ENCODE measurements around the gene CFAP100. TPM values are rescaled to one million over a fixed set of nuclear protein-coding genes. Genes with fewer than 3 reads are reported as not detected.
A peak's percentile ranks its signal among the peaks of the same experiment; 100 is the strongest.

Gene CFAP100
- total RNA-seq, 1 donor = not detected

DNA sequence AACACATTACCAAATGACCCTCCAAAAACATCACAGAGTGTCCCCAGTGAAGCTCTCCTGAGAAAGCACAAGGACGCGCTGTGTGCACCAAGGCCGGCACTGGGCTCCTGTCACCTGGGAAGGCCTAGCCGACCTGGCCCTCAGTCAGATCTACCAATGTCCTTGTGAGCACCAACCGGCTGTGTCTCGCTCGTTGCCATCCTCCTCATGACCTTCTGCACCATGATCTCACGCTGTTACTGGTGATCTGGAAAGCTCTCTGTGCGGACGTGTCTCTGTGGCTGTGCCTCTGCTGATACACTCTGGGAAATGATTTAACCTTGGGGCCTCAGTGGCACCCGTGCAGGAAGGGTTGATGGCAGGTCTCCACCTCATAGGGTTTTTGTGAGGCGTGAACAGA, 56.8 kb downstream of the CFAP100 start:
- DNase-seq (ENCODE audit: low read depth) = no peak
- H3K4me3 ChIP-seq (ENCODE audit: low read depth, low read length) = no peak overlapping the region
- TF ChIP-seq, protein P1, sequence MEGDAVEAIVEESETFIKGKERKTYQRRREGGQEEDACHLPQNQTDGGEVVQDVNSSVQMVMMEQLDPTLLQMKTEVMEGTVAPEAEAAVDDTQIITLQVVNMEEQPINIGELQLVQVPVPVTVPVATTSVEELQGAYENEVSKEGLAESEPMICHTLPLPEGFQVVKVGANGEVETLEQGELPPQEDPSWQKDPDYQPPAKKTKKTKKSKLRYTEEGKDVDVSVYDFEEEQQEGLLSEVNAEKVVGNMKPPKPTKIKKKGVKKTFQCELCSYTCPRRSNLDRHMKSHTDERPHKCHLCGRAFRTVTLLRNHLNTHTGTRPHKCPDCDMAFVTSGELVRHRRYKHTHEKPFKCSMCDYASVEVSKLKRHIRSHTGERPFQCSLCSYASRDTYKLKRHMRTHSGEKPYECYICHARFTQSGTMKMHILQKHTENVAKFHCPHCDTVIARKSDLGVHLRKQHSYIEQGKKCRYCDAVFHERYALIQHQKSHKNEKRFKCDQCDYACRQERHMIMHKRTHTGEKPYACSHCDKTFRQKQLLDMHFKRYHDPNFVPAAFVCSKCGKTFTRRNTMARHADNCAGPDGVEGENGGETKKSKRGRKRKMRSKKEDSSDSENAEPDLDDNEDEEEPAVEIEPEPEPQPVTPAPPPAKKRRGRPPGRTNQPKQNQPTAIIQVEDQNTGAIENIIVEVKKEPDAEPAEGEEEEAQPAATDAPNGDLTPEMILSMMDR (IDR thresholded peaks at IDR 0.05; ENCODE audit: insufficient read depth, low read length) = no peak

DNA sequence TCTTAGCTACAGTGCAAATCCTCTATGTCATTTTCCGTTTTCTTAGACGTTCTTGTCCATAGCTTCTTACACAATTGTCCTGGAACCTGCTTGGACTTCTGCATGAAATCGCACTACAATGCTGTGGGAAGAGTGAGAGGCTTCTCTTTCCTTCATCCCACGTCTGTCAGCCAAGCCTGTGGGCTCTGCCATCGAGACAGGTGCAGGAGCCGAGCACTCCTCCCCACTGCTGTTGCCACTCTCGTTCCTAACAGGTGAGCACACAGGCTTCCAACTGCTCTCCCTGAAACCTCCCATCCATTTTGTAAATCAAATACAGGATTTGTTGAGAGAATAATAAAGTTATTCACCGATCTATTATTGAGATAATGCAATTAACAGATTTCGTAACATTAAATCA, 57.5 kb downstream of the CFAP100 start:
- TF ChIP-seq, protein P1 (IDR thresholded peaks at IDR 0.05; ENCODE audit: insufficient read depth, low read length) = no peak
- no peak for DNase-seq (ENCODE audit: low read depth)
- no peak overlapping the region for H3K4me3 ChIP-seq (ENCODE audit: low read depth, low read length)

DNA sequence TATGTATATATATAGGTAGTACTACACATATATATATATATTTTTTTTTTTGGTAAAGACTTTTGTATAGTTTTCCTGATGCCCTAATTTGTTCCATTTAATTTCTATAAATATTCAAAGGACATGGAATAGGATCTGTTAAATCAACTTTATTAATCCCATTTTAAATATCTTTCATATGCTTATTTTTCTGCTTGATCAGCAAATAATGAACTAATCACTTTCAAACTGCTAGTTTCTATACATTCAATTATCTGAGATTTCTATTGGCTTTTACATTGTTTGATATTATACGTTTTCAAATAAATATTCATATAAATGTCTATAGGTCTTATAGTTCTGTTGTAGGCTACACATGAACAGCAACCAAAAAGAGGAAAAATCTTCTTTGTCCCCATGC, 59.3 kb downstream of the CFAP100 start:
- no peak for DNase-seq (ENCODE audit: low read depth)
- H3K4me3 ChIP-seq (ENCODE audit: low read depth, low read length) = no peak overlapping the region
- TF ChIP-seq, protein P1 (IDR thresholded peaks at IDR 0.05; ENCODE audit: insufficient read depth, low read length) = no peak

DNA sequence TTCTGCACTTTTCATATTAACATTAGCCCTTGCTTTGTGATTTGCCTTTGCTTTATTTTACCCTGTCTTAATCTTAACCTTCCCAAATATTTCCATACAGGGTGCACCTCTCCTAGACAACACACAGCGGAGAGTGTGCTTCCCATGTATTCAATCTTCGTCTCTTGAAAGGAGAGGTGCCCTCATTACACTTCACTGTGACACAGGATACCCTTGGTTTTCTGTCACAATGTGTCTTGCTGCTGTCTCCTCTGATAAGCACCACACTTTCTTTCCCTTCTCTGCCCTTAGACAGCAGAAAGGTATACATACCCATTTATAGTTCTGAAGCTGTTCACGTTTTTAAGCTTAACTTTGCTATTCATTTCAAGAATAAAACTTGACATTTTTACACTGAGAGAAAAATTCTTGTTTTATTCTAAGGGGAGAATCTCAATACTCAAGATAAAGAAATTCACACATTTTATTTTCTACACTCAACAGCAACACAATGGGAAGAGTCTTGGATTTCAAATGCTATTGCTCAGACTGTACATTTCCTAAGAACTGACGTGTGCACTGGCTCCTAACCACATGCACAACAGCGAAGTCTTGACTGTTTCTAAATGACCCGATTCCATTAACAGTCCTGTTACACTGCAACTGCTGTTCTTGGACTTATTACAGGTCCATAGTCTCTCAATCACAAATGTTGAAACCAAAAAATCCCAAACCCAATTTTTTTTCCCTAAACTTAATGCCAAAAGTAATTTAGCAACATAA, 59.9 kb downstream of the CFAP100 start:
- H3K4me3 ChIP-seq (ENCODE audit: low read depth, low read length) = no peak overlapping the region
- TF ChIP-seq, protein P1 (IDR thresholded peaks at IDR 0.05; ENCODE audit: insufficient read depth, low read length) = no peak
- DNase-seq (ENCODE audit: low read depth) = peak; percentile 18

DNA sequence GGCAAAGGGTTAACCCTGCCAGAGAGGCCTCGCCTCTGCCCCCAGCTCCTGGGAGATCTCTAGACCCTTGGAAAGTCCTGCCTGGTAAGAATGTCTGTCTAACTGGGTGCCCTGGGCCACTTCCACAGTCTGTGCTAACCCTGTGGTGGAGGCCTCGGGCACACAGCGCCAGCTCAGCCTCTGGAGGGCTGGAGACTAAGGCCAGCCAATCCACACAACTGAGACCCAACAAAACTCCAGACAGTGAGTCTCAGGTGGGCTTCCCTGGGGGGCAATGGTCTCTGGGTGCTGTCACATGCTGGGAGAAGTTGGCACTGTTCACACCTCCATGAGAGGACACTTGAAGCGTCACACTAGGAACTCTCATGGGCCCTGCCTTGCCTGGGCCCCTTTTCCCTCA, 61.5 kb downstream of the CFAP100 start:
- DNase-seq (ENCODE audit: low read depth) = no peak
- H3K4me3 ChIP-seq (ENCODE audit: low read depth, low read length) = no peak overlapping the region
- TF ChIP-seq, protein P1 (IDR thresholded peaks at IDR 0.05; ENCODE audit: insufficient read depth, low read length) = no peak

DNA sequence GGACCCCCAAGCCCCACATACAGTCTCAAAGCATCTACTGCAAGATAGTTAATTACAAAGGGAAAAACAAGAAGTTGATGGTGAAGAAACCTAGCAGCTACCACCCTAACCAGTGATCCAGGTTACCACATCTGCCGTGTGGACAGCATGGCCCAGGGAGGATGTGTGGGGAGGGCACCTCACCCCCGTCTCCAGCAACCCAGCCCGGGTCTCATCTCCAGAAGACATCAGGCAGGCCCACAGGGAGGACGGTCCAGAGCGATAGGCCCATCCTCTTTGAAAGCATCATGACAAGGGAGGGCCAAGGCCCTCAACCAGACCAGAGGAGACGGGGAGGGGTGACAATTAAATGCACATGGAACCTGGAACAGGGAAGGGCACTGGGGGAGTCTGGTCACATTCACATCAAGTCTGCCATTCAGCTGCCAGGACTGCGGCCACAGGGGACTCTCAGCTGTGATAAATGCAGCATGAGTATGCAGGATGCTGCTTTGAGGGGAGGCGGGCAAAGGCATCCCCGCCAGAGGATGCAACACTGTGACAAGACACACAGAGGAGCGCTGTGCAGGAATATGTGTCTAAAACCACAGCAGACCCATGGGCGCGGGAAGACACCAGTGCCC, 62.2 kb downstream of the CFAP100 start:
- DNase-seq (ENCODE audit: low read depth) = no peak
- TF ChIP-seq, protein P1 (IDR thresholded peaks at IDR 0.05; ENCODE audit: insufficient read depth, low read length) = no peak
- no peak overlapping the region for H3K4me3 ChIP-seq (ENCODE audit: low read depth, low read length)

Measured in fibroblast of the aortic adventitia (primary cell).